ENCODE results near the gene PDXDC1.
"Not testable (repeated sequence)": the region's sequence is repeated elsewhere in the genome, so short reads cannot be mapped to it uniquely, and the experiment has no call there.

The PDXDC1 gene

GRCh38 chr16:15168953-15169652 lies 194.3 kb downstream of the PDXDC1 start:
- not testable (repeated sequence) for DNase-seq

- DNase-seq, result not testable (repeated sequence)
These were observed 205.1 kb downstream of the PDXDC1 start for GRCh38 chr16:15179909-15180308.

GRCh38 chr16:15180946-15181345 lies 206.1 kb downstream of the PDXDC1 start:
- DNase-seq, result not testable (repeated sequence)

- DNase-seq, result not testable (repeated sequence)
These were observed 209.2 kb downstream of the PDXDC1 start for GRCh38 chr16:15184000-15184399.

All from stimulated activated CD4-positive, alpha-beta T cell treated with anti-CD3 and anti-CD28 coated beads, Interleukin-2, amount 100 ng/mL, for 24 hours (primary cell).